GM18868 (cell line): ENCODE measurements around the gene MAB21L1.

Experiments used
- ATAC-seq: cut with Tn5 transposase; IDR thresholded peaks from one replicate; pipeline ENCODE4 v1.9.1; 2021; ENCODE audit warnings: mild to moderate bottlenecking, moderate library complexity; ENCODE audit not compliant: unreplicated experiment

MAB21L1 gene

GRCh38 chr13:35449821-35450220, 26.7 kb downstream of the MAB21L1 start:
- ATAC-seq: no peak

DNA sequence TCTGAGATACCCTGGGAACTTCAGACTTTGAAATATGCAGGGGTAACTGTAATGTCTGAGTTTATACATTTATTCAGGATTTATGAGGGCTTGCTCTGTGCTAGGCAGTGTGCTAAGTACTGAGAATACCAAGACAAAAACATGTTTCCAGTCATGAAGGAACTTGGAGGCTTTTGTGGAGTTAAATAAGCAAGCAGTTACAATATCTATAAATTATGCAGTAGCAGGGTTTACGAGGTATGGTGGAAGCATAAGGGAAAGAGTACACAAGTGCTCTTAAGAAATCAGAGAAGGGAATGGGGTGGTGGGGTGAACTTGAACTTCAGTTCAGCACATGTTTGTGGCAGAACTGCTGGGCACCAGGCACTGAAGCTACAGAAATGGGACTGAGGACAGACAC, 28.0 kb downstream of the MAB21L1 start:
- ATAC-seq: no peak
